Neural cell (in vitro differentiated cells): ENCODE measurements around the gene RAB22A. TPM values are rescaled to one million over a fixed set of nuclear protein-coding genes. Genes with fewer than 3 reads are reported as not detected.

Source experiments
- H2AFZ ChIP-seq: fragments of 200-600, 300-800 bp; sonication (generic), shearing (Covaris generic); 2 replicates; pipeline ENCODE4 v1.6.0; 2014; ENCODE audit warnings: low read depth, mild to moderate bottlenecking, antibody characterized with exemption, low read length, moderate library complexity
- H3F3A ChIP-seq: fragments of 200-600 bp; shearing (Covaris generic); 2 replicates; pipeline ENCODE4 v1.6.1; 2016; ENCODE audit warnings: mild to moderate bottlenecking, moderate library complexity, mixed read lengths, antibody characterized with exemption, low read length; ENCODE audit not compliant: insufficient read depth, poor library complexity, severe bottlenecking
- H3K27ac ChIP-seq: fragments of 200-600, 300-800 bp; sonication (generic), shearing (Covaris generic); 2 replicates; pipeline ENCODE4 v1.5.1; 2014; ENCODE audit warnings: mild to moderate bottlenecking, low read length, moderate library complexity
- H3K27me3 ChIP-seq: fragments of 300-800, 200-600 bp; sonication (generic), shearing (Covaris generic); 2 replicates; pipeline ENCODE4 v1.6.0; 2014; ENCODE audit warnings: mild to moderate bottlenecking, low read depth, low read length, moderate library complexity; ENCODE audit not compliant: insufficient read depth
- H3K36me3 ChIP-seq: fragments of 300-800, 200-600 bp; sonication (generic), shearing (Covaris generic); 2 replicates; pipeline ENCODE4 v1.5.1; 2014; ENCODE audit warnings: mild to moderate bottlenecking, antibody characterized with exemption, low read length, moderate library complexity; ENCODE audit not compliant: insufficient read depth
- H3K4me2 ChIP-seq: fragments of 300-800, 200-600 bp; sonication (generic), shearing (Covaris generic); 2 replicates; pipeline ENCODE4 v1.6.0; 2014; ENCODE audit warnings: mild to moderate bottlenecking, low read length
- H3K4me3 ChIP-seq: fragments of 300-800, 200-600 bp; sonication (generic), shearing (Covaris generic); 2 replicates; pipeline ENCODE4 v1.5.1; 2014; ENCODE audit warnings: mild to moderate bottlenecking, low read length, moderate library complexity
- H3K79me2 ChIP-seq: fragments of 200-600 bp; shearing (Covaris generic); replicated peaks from 2 replicates; pipeline ENCODE4 v1.6.0; 2014; ENCODE audit warnings: mild to moderate bottlenecking, low read length, moderate library complexity; ENCODE audit not compliant: insufficient read depth
- H3K9ac ChIP-seq: fragments of 300-800, 200-600 bp; sonication (generic), shearing (Covaris generic); 2 replicates; pipeline ENCODE4 v1.6.1; 2016; ENCODE audit warnings: mild to moderate bottlenecking, low read length, mixed read lengths
- H3K9me2 ChIP-seq: fragments of 200-600 bp; shearing (Covaris generic); 2 replicates; pipeline ENCODE4 v1.6.1; 2016; ENCODE audit warnings: mild to moderate bottlenecking, low read length, mixed read lengths; ENCODE audit not compliant: insufficient read depth
- H3K9me3 ChIP-seq: fragments of 200-600, 300-800 bp; sonication (generic), shearing (Covaris generic); 2 replicates; pipeline ENCODE4 v1.6.1; 2016; ENCODE audit warnings: mild to moderate bottlenecking, mixed run types, low read length, moderate library complexity, mixed read lengths
- H4K20me1 ChIP-seq: fragments of 200-600 bp; shearing (Covaris generic); 2 replicates; pipeline ENCODE4 v1.6.1; 2016; ENCODE audit warnings: mild to moderate bottlenecking, mixed run types; ENCODE audit not compliant: insufficient read depth
- EP300 ChIP-seq: fragments of 450-650 bp; conservative IDR thresholded peaks from 2 replicates; pipeline ENCODE4 v1.6.1; 2014; ENCODE audit warnings: antibody characterized with exemption, mild to moderate bottlenecking, moderate library complexity; ENCODE audit not compliant: poor library complexity, severe bottlenecking
- EZH2 ChIP-seq: fragments of 200-600, 300-800 bp; shearing (Covaris generic), sonication (generic); IDR thresholded peaks from 2 replicates; pipeline ENCODE4 v1.6.1; 2014; ENCODE audit warnings: antibody characterized with exemption, low read length, borderline replicate concordance, mild to moderate bottlenecking; ENCODE audit not compliant: insufficient read depth, poor library complexity, severe bottlenecking
- MXI1 ChIP-seq: fragments of 450-650 bp; conservative IDR thresholded peaks from 2 replicates; pipeline ENCODE4 v1.6.1; 2014; ENCODE audit warnings: antibody characterized with exemption, mild to moderate bottlenecking; ENCODE audit not compliant: poor library complexity, severe bottlenecking
- POLR2AphosphoS5 ChIP-seq: IDR thresholded peaks from 2 replicates; pipeline ENCODE4 v1.6.1; 2012
- RAD21 ChIP-seq: fragments of 450-650 bp; conservative IDR thresholded peaks from 2 replicates; pipeline ENCODE4 v1.6.1; 2014; ENCODE audit warnings: antibody characterized with exemption, mild to moderate bottlenecking, moderate library complexity
- SMC3 ChIP-seq: fragments of 450-650 bp; conservative IDR thresholded peaks from 2 replicates; pipeline ENCODE4 v1.6.1; 2014; ENCODE audit warnings: antibody characterized with exemption, mild to moderate bottlenecking, moderate library complexity; ENCODE audit not compliant: poor library complexity
- TAF1 ChIP-seq: IDR thresholded peaks from 2 replicates; pipeline ENCODE4 v1.6.1; 2012; ENCODE audit warnings: low read depth
- polyA plus RNA-seq: library from polyadenylated mRNA; depleted of rRNA; stranded (reverse); fragments of >200 nt; gene quantifications from 2 replicates; pipeline ENCODE4 v1.2.3, GENCODE V29; 2014
- TF ChIP-seq, protein P1 (sequence below): IDR thresholded peaks from 2 replicates; pipeline ENCODE4 v1.6.1; 2012; ENCODE audit warnings: borderline replicate concordance
- TF ChIP-seq, protein P2 (sequence below): fragments of 450-650 bp; IDR thresholded peaks from 2 replicates; pipeline ENCODE4 v1.5.1; 2014; ENCODE audit warnings: antibody characterized with exemption, mild to moderate bottlenecking, moderate library complexity; ENCODE audit not compliant: poor library complexity, severe bottlenecking

The RAB22A gene
- polyA plus RNA-seq, 1 donor from 2014 or later: 15.7 TPM

DNA sequence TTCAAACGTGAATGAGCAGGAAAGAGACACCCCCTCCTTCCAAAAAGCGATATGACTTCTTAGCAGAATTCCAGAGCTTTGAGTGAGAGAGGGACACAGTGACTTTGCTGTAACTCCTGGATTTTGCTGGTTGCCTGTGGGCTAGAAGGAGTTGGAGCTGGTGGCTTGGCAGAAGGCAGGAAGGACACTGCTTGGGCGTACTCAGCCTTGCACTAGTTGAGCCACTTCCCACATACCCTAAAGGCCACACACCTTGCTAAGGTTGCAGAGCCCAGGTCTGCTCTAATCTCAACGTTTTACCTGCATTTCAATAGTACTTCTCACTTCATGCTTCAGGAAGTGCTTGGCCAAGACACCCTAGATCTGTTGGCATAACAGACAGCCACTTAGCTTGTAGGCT, 30.6 kb downstream of the RAB22A start:
- peaks cover 4% of the 10 kb centered on the region for H3K79me2 ChIP-seq

DNA sequence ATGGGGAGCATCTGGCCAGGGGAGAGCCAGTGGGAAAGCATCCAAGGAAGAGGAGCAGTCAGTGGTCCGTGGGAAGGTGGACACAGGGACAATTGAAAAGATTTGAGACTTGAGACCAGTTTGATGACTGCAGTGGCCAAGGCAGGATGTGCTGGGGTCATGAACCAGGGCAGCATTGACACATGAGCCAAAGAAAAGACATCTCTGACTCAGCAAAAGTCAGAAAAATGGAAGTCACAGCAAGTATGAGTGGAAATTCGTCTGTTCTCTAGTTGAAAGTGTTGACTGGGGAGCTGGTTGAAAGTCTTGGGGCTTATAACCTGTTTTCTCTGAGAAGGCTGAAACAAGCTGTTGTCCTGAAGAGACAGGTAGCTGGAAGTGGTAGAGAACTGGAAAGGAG, 31.3 kb downstream of the RAB22A start:
- no peak overlapping the region for H3K4me2 ChIP-seq
- peaks cover 4% of the 10 kb centered on the region for H3K79me2 ChIP-seq
- H3K36me3 ChIP-seq: peaks cover 7% of the 10 kb centered on the region
- no peak overlapping the region for H2AFZ ChIP-seq
- H3K9me3 ChIP-seq: no peaks in the 10 kb centered on the region
- no peak overlapping the region for H3K4me3 ChIP-seq
- no peaks in the 10 kb centered on the region for H4K20me1 ChIP-seq
- H3K27ac ChIP-seq: no peak overlapping the region
- no peaks in the 10 kb centered on the region for H3K9me2 ChIP-seq
- no peaks in the 10 kb centered on the region for H3F3A ChIP-seq
- TF ChIP-seq SMC3 (no peak), TAF1 (no peak), RAD21 (no peak), EP300 (no peak), MXI1 (no peak), EZH2 (no peak), POLR2AphosphoS5 (no peak)
- TF ChIP-seq, protein P1, sequence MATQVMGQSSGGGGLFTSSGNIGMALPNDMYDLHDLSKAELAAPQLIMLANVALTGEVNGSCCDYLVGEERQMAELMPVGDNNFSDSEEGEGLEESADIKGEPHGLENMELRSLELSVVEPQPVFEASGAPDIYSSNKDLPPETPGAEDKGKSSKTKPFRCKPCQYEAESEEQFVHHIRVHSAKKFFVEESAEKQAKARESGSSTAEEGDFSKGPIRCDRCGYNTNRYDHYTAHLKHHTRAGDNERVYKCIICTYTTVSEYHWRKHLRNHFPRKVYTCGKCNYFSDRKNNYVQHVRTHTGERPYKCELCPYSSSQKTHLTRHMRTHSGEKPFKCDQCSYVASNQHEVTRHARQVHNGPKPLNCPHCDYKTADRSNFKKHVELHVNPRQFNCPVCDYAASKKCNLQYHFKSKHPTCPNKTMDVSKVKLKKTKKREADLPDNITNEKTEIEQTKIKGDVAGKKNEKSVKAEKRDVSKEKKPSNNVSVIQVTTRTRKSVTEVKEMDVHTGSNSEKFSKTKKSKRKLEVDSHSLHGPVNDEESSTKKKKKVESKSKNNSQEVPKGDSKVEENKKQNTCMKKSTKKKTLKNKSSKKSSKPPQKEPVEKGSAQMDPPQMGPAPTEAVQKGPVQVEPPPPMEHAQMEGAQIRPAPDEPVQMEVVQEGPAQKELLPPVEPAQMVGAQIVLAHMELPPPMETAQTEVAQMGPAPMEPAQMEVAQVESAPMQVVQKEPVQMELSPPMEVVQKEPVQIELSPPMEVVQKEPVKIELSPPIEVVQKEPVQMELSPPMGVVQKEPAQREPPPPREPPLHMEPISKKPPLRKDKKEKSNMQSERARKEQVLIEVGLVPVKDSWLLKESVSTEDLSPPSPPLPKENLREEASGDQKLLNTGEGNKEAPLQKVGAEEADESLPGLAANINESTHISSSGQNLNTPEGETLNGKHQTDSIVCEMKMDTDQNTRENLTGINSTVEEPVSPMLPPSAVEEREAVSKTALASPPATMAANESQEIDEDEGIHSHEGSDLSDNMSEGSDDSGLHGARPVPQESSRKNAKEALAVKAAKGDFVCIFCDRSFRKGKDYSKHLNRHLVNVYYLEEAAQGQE: no peak
- TF ChIP-seq, protein P2, sequence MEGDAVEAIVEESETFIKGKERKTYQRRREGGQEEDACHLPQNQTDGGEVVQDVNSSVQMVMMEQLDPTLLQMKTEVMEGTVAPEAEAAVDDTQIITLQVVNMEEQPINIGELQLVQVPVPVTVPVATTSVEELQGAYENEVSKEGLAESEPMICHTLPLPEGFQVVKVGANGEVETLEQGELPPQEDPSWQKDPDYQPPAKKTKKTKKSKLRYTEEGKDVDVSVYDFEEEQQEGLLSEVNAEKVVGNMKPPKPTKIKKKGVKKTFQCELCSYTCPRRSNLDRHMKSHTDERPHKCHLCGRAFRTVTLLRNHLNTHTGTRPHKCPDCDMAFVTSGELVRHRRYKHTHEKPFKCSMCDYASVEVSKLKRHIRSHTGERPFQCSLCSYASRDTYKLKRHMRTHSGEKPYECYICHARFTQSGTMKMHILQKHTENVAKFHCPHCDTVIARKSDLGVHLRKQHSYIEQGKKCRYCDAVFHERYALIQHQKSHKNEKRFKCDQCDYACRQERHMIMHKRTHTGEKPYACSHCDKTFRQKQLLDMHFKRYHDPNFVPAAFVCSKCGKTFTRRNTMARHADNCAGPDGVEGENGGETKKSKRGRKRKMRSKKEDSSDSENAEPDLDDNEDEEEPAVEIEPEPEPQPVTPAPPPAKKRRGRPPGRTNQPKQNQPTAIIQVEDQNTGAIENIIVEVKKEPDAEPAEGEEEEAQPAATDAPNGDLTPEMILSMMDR: no peak
- H3K27me3 ChIP-seq: no peaks in the 10 kb centered on the region
- H3K9ac ChIP-seq: no peak overlapping the region

More for the DNA sequence above, 30.6 kb downstream of the RAB22A start:
- no peak for TF ChIP-seq EP300
- no peak for TF ChIP-seq SMC3
- TF ChIP-seq, protein P2: no peak
- no peak for TF ChIP-seq MXI1
- TF ChIP-seq TAF1: no peak
- TF ChIP-seq, protein P1: no peak
- TF ChIP-seq RAD21: no peak
- TF ChIP-seq POLR2AphosphoS5: no peak
- TF ChIP-seq EZH2: no peak
- Histone ChIP-seq H3K9me2 (no peaks in the 10 kb centered on the region), H3F3A (no peaks in the 10 kb centered on the region), H3K9me3 (no peaks in the 10 kb centered on the region), H3K4me3 (no peak overlapping the region), H3K36me3 (no peaks in the 10 kb centered on the region), H3K9ac (no peak overlapping the region), H3K27ac (no peak overlapping the region), H2AFZ (no peak overlapping the region), H3K27me3 (no peaks in the 10 kb centered on the region), H4K20me1 (no peaks in the 10 kb centered on the region), H3K4me2 (no peak overlapping the region)
